Right kidney (tissue), 9 donors: Measurements from ENCODE around the gene UPK1B.
"Not testable (repeated sequence)": the region's sequence is repeated elsewhere in the genome, so short reads cannot be mapped to it uniquely, and the experiment has no call there.

Source experiments
- DNase-seq: peaks from one replicate; pipeline ENCODE4 v3.0.0-alpha.2; 2016
- long read RNA-seq, 8 donors: transcript quantifications; one replicate each; lab custom pipeline, GENCODE V29; 2026

Gene UPK1B
- long read RNA-seq, donor 1, transcript UPK1B-201 (8 exons, 2,118 nt), result major isoform, 6 of 6 reads
- long read RNA-seq, donor 1, partial matches to known transcripts, result 0 of 6 reads
- long read RNA-seq, donor 1, other reads (novel, unspliced or antisense), result 0 of 6 reads
- long read RNA-seq, donor 2, partial matches to known transcripts, result 0 of 3 reads
- long read RNA-seq, donor 2, other reads (novel, unspliced or antisense), result 0 of 3 reads
- long read RNA-seq, donor 3, partial matches to known transcripts, result 0 of 1 reads
- long read RNA-seq, donor 3, other reads (novel, unspliced or antisense), result 0 of 1 reads
- long read RNA-seq, donor 4, partial matches to known transcripts, result 0 of 3 reads
- long read RNA-seq, donor 4, other reads (novel, unspliced or antisense), result 0 of 3 reads
- long read RNA-seq, donor 5, result 0 reads
- long read RNA-seq, donor 6, transcript UPK1B-201 (8 exons, 2,118 nt), result major isoform, 6 of 12 reads
- long read RNA-seq, donor 6, partial matches to known transcripts, result 6 of 12 reads
- long read RNA-seq, donor 6, other reads (novel, unspliced or antisense), result 0 of 12 reads
- long read RNA-seq, donor 7, transcript UPK1B-201 (8 exons, 2,118 nt), result major isoform, 9 of 9 reads
- long read RNA-seq, donor 7, partial matches to known transcripts, result 0 of 9 reads
- long read RNA-seq, donor 7, other reads (novel, unspliced or antisense), result 0 of 9 reads
- long read RNA-seq, donor 8, partial matches to known transcripts, result 0 of 2 reads
- long read RNA-seq, donor 8, other reads (novel, unspliced or antisense), result 0 of 2 reads

- peak; percentile 26 for DNase-seq
Measured at GRCh38 chr3:119173325-119173724, at the start of gene UPK1B. Gene UPK1B, plus strand, starts transcription at chr3:119173598. Its CDS starts 13,144 bp downstream, at chr3:119186742.

- DNase-seq, result no peak
Measured at GRCh38 chr3:119125342-119125741, 48.1 kb upstream of the UPK1B start.

- no peak for DNase-seq
Measured at GRCh38 chr3:119125742-119126504, 47.5 kb upstream of the UPK1B start.

- DNase-seq, result not testable (repeated sequence)
Measured at GRCh38 chr3:119130291-119130690, 43.1 kb upstream of the UPK1B start.

- not testable (repeated sequence) for DNase-seq
Measured at GRCh38 chr3:119132291-119132690, 41.1 kb upstream of the UPK1B start.

- DNase-seq, result not testable (repeated sequence)
Measured at GRCh38 chr3:119139360-119139759, 34.0 kb upstream of the UPK1B start.

GRCh38 chr3:119140466-119140865, 32.9 kb upstream of the UPK1B start:
- DNase-seq, result no peak

GRCh38 chr3:119145128-119145499, 28.3 kb upstream of the UPK1B start:
- DNase-seq, result no peak

GRCh38 chr3:119145500-119146167, 27.8 kb upstream of the UPK1B start, which contains the start of gene TEX55:
Gene TEX55, plus strand, starts transcription at chr3:119146165. Its CDS starts 25 bp downstream, at chr3:119146190.
- peak; percentile 28 for DNase-seq

- DNase-seq, result no peak
Measured at GRCh38 chr3:119146578-119147375, 26.6 kb upstream of the UPK1B start.

- DNase-seq, result no peak
Measured at GRCh38 chr3:119147494-119147893, 25.9 kb upstream of the UPK1B start.

GRCh38 chr3:119148493-119149180, 24.8 kb upstream of the UPK1B start:
- no peak for DNase-seq

GRCh38 chr3:119149484-119149883, 23.9 kb upstream of the UPK1B start:
- no peak for DNase-seq

- no peak for DNase-seq
Measured at GRCh38 chr3:119156868-119157267, 16.5 kb upstream of the UPK1B start.

- no peak for DNase-seq
Measured at GRCh38 chr3:119157971-119158370, 15.4 kb upstream of the UPK1B start.

GRCh38 chr3:119160361-119160760, 13.0 kb upstream of the UPK1B start:
- DNase-seq, result no peak

GRCh38 chr3:119160815-119161214, 12.6 kb upstream of the UPK1B start:
- no peak for DNase-seq

GRCh38 chr3:119161240-119161639, 12.2 kb upstream of the UPK1B start:
- DNase-seq, result no peak

GRCh38 chr3:119164745-119165144, 8.7 kb upstream of the UPK1B start:
- DNase-seq, result not testable (repeated sequence)

- DNase-seq, result no peak
Measured at GRCh38 chr3:119170821-119171220, 2.6 kb upstream of the UPK1B start.
